ENCODE data around the gene CEP126.

CEP126 gene

DNA sequence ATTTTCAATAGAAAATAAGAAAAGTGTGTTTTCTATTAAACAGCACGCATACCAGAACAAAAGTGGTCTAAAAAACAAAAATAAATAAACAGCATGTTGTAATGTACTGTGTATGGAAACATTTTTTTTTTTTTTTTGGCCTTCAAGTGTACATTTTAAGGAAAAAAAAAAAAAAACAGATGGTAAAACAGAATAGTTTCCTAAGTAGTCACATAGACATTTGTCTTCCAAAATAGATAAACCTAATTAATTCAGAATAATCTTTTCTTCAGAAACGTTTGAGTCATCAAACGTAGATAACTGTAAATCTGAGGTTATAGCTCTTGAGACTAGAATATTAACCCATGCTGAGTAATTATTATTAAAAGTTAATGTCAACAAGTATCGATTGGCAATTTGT is 132.0 kb downstream of the CEP126 start:
- TF ChIP-seq, protein P1, sequence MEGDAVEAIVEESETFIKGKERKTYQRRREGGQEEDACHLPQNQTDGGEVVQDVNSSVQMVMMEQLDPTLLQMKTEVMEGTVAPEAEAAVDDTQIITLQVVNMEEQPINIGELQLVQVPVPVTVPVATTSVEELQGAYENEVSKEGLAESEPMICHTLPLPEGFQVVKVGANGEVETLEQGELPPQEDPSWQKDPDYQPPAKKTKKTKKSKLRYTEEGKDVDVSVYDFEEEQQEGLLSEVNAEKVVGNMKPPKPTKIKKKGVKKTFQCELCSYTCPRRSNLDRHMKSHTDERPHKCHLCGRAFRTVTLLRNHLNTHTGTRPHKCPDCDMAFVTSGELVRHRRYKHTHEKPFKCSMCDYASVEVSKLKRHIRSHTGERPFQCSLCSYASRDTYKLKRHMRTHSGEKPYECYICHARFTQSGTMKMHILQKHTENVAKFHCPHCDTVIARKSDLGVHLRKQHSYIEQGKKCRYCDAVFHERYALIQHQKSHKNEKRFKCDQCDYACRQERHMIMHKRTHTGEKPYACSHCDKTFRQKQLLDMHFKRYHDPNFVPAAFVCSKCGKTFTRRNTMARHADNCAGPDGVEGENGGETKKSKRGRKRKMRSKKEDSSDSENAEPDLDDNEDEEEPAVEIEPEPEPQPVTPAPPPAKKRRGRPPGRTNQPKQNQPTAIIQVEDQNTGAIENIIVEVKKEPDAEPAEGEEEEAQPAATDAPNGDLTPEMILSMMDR (conservative IDR thresholded peaks at IDR 0.05; ENCODE audit: low read depth, low read length): no peak
- peak overlapping the region; percentile 71 for H3K4me3 ChIP-seq (ENCODE audit: low read length)
- no peak for DNase-seq (ENCODE audit: low read depth)

DNA sequence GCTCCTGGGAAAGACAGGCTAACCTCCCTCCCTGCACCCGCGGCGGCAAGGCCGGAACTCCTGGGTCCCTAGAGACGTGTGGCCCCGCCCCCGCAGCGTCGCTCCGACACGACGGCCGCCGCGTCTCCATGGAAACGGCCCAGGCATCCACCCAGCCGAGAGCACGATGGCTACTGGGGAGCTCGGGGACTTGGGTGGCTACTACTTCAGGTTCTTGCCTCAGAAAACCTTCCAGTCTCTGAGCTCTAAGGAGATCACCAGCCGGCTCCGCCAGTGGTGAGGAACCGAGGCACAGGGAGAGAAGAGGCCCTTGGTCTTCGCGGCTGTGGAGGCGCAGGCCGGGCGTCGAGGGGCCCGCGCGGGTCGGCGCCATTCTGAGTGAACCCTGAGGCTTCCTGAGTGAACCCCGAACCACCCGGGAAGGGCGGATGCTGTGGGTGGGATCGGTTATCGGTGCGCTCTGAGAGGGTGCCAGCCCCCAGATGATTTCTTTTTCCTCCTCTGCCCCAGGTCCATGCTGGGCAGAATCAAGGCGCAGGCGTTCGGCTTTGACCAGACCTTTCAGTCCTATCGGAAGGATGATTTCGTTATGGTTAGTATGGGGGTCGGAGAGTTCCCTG is 132.6 kb downstream of the CEP126 start, which contains the start of gene CFAP300:
CFAP300 (plus strand) TSS at position 133 of the 620 bp plus-strand sequence; CDS start at position 167, 34 bp downstream.
- TF ChIP-seq, protein P1 (conservative IDR thresholded peaks at IDR 0.05; ENCODE audit: low read depth, low read length): no peak
- peak; percentile 28 for DNase-seq (ENCODE audit: low read depth)

More for the DNA sequence above, 132.6 kb downstream of the CEP126 start, which contains the start of gene CFAP300:
- H3K4me3 ChIP-seq (ENCODE audit: low read length): peak within 1 kb of the TSS; percentile 71

All from retinal pigment epithelial cell (primary cell).